Stimulated activated naive B cell treated with anti-CD40 and anti-IgM and Interleukin-4, amounts not matched to agents 10 μg/mL and 1 μg/mL and 100 μg/mL, for 72 hours (primary cell): Measurements from ENCODE around the gene SPACA7.
"Not testable (repeated sequence)": the region's sequence is repeated elsewhere in the genome, so short reads cannot be mapped to it uniquely, and the experiment has no call there.

Experiments
- ATAC-seq, 2 donors: fragments of 150-1000 bp; cut with Tn5 transposase; replicated peaks; 2 replicates each; pipeline ENCODE4 v1.10.0; 2021; ENCODE audit warnings: moderate library complexity in 1 of 2
- DNase-seq: peaks from one replicate; pipeline ENCODE4 v3.0.0; 2021
- H3K27ac Mint-ChIP-seq: one replicate; pipeline ENCODE4 v1.8.0; 2022; ENCODE audit warnings: mild to moderate bottlenecking, mixed read lengths
- H3K27me3 Mint-ChIP-seq, 2 donors: one replicate each; pipeline ENCODE4 v1.8.0; 2022; ENCODE audit warnings: mixed read lengths in 2 of 2
- H3K36me3 Mint-ChIP-seq, 2 donors: one replicate each; pipeline ENCODE4 v1.8.0; 2022; ENCODE audit warnings: mixed read lengths in 2 of 2, mild to moderate bottlenecking in 1 of 2
- H3K4me1 Mint-ChIP-seq, 2 donors: one replicate each; pipeline ENCODE4 v1.8.0; 2022; ENCODE audit warnings: mixed read lengths in 2 of 2, mild to moderate bottlenecking in 1 of 2
- H3K4me3 Mint-ChIP-seq, 2 donors: one replicate each; pipeline ENCODE4 v1.8.0; 2022; ENCODE audit warnings: mild to moderate bottlenecking in 2 of 2, mixed read lengths in 2 of 2, moderate library complexity in 1 of 2
- H3K9me3 Mint-ChIP-seq, 2 donors: one replicate each; pipeline ENCODE4 v1.8.0; 2022; ENCODE audit warnings: mixed read lengths in 2 of 2, mild to moderate bottlenecking in 1 of 2

SPACA7 gene

GRCh38 chr13:112424098-112424497 is 47.9 kb downstream of the SPACA7 start:
- Mint-ChIP-seq H3K9me3 (peaks cover 30 to 39% of the 10 kb centered on the region in 2 donors), H3K4me3 (no peak overlapping the region)

DNA sequence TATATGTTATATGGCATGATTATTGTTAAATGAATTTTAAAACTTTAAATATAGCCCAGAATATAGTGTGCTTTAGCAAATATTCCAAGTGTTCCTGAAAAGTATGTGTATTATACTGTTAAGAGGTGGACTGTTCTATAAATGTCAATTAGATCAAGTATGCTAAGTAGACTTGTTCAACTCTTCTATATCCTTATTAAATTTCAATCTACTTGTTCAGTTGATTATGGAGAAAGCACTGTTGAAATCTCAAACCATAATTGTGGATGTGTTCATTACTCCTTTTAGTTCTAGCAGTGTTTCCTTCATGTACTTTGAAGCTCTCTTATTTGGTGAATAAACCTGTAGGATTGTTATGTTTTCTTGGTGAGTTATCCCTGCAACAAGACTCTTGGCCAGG is 52.5 kb downstream of the SPACA7 start:
- no peaks in the 10 kb centered on the region for H3K4me1 Mint-ChIP-seq
- DNase-seq, result no peak

More at GRCh38 chr13:112424098-112424497, 47.9 kb downstream of the SPACA7 start:
- Mint-ChIP-seq H3K27ac (no peak overlapping the region), H3K36me3 (no peaks in the 10 kb centered on the region), H3K4me1 (no peaks in the 10 kb centered on the region), H3K27me3 (no peaks in the 10 kb centered on the region)
- DNase-seq, result no peak
- ATAC-seq, result no peak

GRCh38 chr13:112431734-112432133 is 55.6 kb downstream of the SPACA7 start:
- peaks cover 6 to 14% of the 10 kb centered on the region in 2 donors for H3K9me3 Mint-ChIP-seq
- DNase-seq (no peak), ATAC-seq (no peak)
- H3K27ac Mint-ChIP-seq, result no peak overlapping the region
- H3K4me1 Mint-ChIP-seq, result no peaks in the 10 kb centered on the region
- H3K4me3 Mint-ChIP-seq, result no peak overlapping the region
- no peaks in the 10 kb centered on the region for H3K36me3 Mint-ChIP-seq
- H3K27me3 Mint-ChIP-seq, result peaks cover 0 to 7% of the 10 kb centered on the region in 2 donors

More for the DNA sequence above, 52.5 kb downstream of the SPACA7 start:
- H3K9me3 Mint-ChIP-seq, result peaks cover 7 to 20% of the 10 kb centered on the region in 2 donors
- H3K27ac Mint-ChIP-seq, result no peak overlapping the region
- no peaks in the 10 kb centered on the region for H3K36me3 Mint-ChIP-seq
- H3K27me3 Mint-ChIP-seq, result peaks cover 0 to 7% of the 10 kb centered on the region in 2 donors
- no peak overlapping the region for H3K4me3 Mint-ChIP-seq
- no peak for ATAC-seq

- not testable (repeated sequence) for H3K4me1 Mint-ChIP-seq, H3K4me3 Mint-ChIP-seq, DNase-seq, H3K36me3 Mint-ChIP-seq, H3K27me3 Mint-ChIP-seq, ATAC-seq, H3K27ac Mint-ChIP-seq
- peaks cover 6 to 10% of the 10 kb centered on the region in 2 donors for H3K9me3 Mint-ChIP-seq
Observed at GRCh38 chr13:112432734-112433133, 56.6 kb downstream of the SPACA7 start.

GRCh38 chr13:112433517-112433916 is 57.4 kb downstream of the SPACA7 start:
- H3K9me3 Mint-ChIP-seq, result peaks cover 13% of the 10 kb centered on the region in 2 donors
- not testable (repeated sequence) for H3K36me3 Mint-ChIP-seq, DNase-seq, H3K27me3 Mint-ChIP-seq, ATAC-seq, H3K4me1 Mint-ChIP-seq, H3K27ac Mint-ChIP-seq, H3K4me3 Mint-ChIP-seq

DNA sequence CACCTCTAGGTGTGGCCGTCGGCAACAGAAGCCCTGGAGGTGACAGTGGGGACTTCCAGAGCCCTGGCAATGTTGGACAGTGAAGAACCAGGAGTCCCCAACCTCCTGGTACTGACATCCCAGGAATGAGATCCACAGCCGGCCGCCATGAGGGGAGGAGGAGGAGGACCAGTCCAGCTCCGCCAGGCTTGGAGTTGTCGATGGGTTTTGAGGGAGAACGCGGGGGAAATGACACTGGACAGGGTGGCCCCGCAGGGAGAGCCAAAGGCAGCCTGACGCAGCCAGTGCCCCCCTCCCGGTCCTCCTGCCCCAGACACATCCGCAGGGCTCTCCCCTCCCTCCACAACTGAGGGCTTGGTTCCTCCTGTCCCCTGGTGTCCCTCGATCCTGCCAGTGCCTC is 57.9 kb downstream of the SPACA7 start:
- ATAC-seq (no peak), DNase-seq (no peak)
- Mint-ChIP-seq H3K27ac (no peak overlapping the region), H3K27me3 (peaks cover 0 to 7% of the 10 kb centered on the region in 2 donors), H3K4me1 (no peaks in the 10 kb centered on the region), H3K4me3 (no peak overlapping the region), H3K9me3 (peaks cover 10 to 14% of the 10 kb centered on the region in 2 donors), H3K36me3 (no peaks in the 10 kb centered on the region)

DNA sequence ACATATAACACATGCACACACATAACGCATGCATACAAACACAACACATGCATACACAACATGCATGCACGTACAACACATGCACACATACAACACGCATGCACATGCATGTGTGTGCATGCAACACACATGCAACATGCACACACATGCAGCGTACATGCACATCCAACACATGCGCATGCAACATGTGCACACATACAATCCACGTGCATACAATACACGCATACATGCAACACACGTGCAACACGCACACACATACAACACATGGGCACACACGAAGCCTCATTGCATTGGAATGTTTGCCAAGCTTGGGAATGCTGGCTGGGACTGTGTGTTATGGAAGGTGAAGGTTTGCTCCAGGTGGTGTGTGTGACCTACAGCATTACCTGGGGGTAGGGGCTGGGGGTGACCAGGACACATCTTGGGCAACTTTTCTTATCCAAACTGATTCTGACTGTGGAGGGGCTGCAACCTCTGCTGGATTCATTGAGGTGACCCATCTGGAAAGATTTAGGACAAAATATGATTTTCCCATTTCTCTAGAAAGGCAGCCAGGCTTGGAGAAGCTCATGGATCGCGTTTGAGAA is 58.9 kb downstream of the SPACA7 start:
- no peak for DNase-seq
- peaks cover 8 to 10% of the 10 kb centered on the region in 2 donors for H3K9me3 Mint-ChIP-seq
- H3K27ac Mint-ChIP-seq, result no peak overlapping the region
- no peak for ATAC-seq
- peaks cover 0 to 13% of the 10 kb centered on the region in 2 donors for H3K27me3 Mint-ChIP-seq
- no peaks in the 10 kb centered on the region for H3K4me1 Mint-ChIP-seq
- H3K36me3 Mint-ChIP-seq, result no peaks in the 10 kb centered on the region
- H3K4me3 Mint-ChIP-seq, result no peak overlapping the region

GRCh38 chr13:112435973-112436372 is 59.8 kb downstream of the SPACA7 start:
- ATAC-seq (no peak), DNase-seq (no peak)
- Mint-ChIP-seq H3K36me3 (no peaks in the 10 kb centered on the region), H3K4me1 (no peaks in the 10 kb centered on the region), H3K27me3 (peaks cover 6 to 19% of the 10 kb centered on the region in 2 donors), H3K9me3 (peaks cover 7 to 8% of the 10 kb centered on the region in 2 donors), H3K27ac (no peak overlapping the region), H3K4me3 (no peak overlapping the region)

DNA sequence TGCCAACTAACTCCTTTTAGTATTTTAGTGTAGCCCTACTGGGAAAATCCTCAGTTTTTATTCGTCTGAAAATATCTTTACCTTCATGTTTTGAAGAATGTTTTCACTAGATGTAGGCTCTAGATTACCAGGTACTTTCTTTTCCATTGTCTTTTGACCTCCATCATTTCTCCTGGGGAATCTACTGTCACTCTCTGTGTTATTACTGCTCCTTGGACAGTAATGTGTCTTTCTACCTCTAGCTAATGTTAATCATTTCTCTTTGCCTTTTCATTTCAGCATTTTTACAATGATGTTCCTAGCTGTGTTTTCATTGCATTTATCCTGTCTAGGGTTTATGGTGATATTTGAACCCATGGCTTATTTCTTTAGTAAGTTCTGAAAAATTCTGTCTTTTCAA is 61.9 kb downstream of the SPACA7 start:
- Mint-ChIP-seq H3K27ac (no peak overlapping the region), H3K9me3 (peaks cover 7 to 8% of the 10 kb centered on the region in 2 donors), H3K36me3 (no peaks in the 10 kb centered on the region), H3K4me1 (peaks cover 0 to under 1% of the 10 kb centered on the region in 2 donors), H3K27me3 (peaks cover 16 to 29% of the 10 kb centered on the region in 2 donors), H3K4me3 (no peak overlapping the region)
- DNase-seq (no peak), ATAC-seq (no peak)

GRCh38 chr13:112438515-112438914 is 62.4 kb downstream of the SPACA7 start:
- DNase-seq, result no peak
- Mint-ChIP-seq H3K27ac (no peak overlapping the region), H3K9me3 (peaks cover 7 to 8% of the 10 kb centered on the region in 2 donors), H3K4me3 (no peak overlapping the region), H3K36me3 (no peaks in the 10 kb centered on the region), H3K4me1 (peaks cover 2 to 5% of the 10 kb centered on the region in 2 donors), H3K27me3 (peaks cover 20 to 33% of the 10 kb centered on the region in 2 donors)
- no peak for ATAC-seq

GRCh38 chr13:112441226-112441625 is 65.1 kb downstream of the SPACA7 start:
- ATAC-seq (no peak), DNase-seq (no peak)
- Mint-ChIP-seq H3K27me3 (peaks cover 33 to 53% of the 10 kb centered on the region in 2 donors), H3K4me3 (no peak overlapping the region), H3K9me3 (peaks cover 7 to 8% of the 10 kb centered on the region in 2 donors), H3K27ac (no peak overlapping the region), H3K36me3 (no peaks in the 10 kb centered on the region), H3K4me1 (peaks cover 3 to 13% of the 10 kb centered on the region in 2 donors)

GRCh38 chr13:112441779-112442310 is 65.7 kb downstream of the SPACA7 start:
- ATAC-seq (no peak), DNase-seq (no peak)
- H3K4me3 Mint-ChIP-seq, result no peak overlapping the region
- no peaks in the 10 kb centered on the region for H3K36me3 Mint-ChIP-seq
- peaks cover 33 to 58% of the 10 kb centered on the region in 2 donors for H3K27me3 Mint-ChIP-seq
- H3K4me1 Mint-ChIP-seq, result peaks cover 3 to 13% of the 10 kb centered on the region in 2 donors
- H3K9me3 Mint-ChIP-seq, result peaks cover 7 to 8% of the 10 kb centered on the region in 2 donors
- H3K27ac Mint-ChIP-seq, result no peak overlapping the region

- no peak overlapping the region for H3K4me3 Mint-ChIP-seq
- H3K27me3 Mint-ChIP-seq, result peaks cover 39 to 65% of the 10 kb centered on the region in 2 donors
- peaks cover 3 to 13% of the 10 kb centered on the region in 2 donors for H3K4me1 Mint-ChIP-seq
- DNase-seq (no peak), ATAC-seq (no peak)
- no peaks in the 10 kb centered on the region for H3K36me3 Mint-ChIP-seq
- H3K27ac Mint-ChIP-seq, result no peak overlapping the region
- H3K9me3 Mint-ChIP-seq, result peaks cover 7 to 8% of the 10 kb centered on the region in 2 donors
Observed at GRCh38 chr13:112442483-112443090, 66.4 kb downstream of the SPACA7 start.

DNA sequence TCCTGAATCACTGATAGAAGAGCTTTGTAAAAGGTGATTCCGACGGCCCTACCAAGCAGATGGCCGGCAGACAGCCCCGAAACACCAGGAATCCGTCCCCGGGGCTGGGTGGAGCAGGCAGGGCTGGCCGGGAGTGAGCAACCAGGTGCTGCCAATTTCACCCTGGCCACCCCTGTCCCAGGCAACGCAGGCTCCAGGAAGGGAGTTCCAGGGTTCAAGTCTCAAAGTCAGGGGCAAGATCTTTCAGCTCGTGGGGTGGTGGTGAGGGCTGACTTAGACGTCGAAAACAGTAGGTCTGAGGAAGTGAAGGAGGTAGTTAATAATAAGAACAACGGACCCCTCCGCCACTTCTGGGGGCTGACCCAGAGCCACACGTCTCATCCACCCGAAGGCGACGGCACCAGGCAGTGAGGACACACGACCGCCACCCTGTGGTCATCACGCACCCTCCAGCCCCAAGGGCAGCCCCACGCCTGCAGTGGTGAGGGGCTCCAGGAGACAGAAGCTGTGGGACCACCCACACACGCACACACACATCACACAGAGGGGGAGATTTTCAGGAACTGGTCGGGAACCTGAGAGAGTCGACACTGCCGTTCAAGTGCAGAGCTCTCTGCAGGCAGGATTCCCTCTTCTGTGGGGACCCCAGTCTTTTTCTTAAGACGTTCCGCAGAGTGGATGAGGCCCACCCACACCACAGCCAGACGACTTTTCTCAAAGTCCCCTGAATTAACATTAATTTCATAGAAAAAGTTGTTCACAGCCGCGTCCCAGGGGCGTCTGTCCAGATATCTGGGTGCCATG is 67.2 kb downstream of the SPACA7 start:
- peak; percentile 51 to 60 for ATAC-seq
- H3K4me1 Mint-ChIP-seq, result peaks cover 3 to 13% of the 10 kb centered on the region in 2 donors
- H3K9me3 Mint-ChIP-seq, result peaks cover under 1 to 3% of the 10 kb centered on the region in 2 donors
- no peak overlapping the region for H3K27ac Mint-ChIP-seq
- H3K27me3 Mint-ChIP-seq, result peaks cover 41 to 65% of the 10 kb centered on the region in 2 donors
- no peak for DNase-seq
- H3K4me3 Mint-ChIP-seq, result no peak overlapping the region
- H3K36me3 Mint-ChIP-seq, result no peaks in the 10 kb centered on the region
